Measurements from ENCODE around the gene TAAR5. TPM values are rescaled to one million over a fixed set of nuclear protein-coding genes. Genes with fewer than 3 reads are reported as not detected.
"Not testable (repeated sequence)": the region's sequence is repeated elsewhere in the genome, so short reads cannot be mapped to it uniquely, and the experiment has no call there.

TAAR5 gene
- total RNA-seq, 1 donor from 2014 or later, result not detected

GRCh38 chr6:132567566-132567965 is 22.0 kb downstream of the TAAR5 start:
- no peak for DNase-seq (ENCODE audit: extremely low spot score in 2 of 2)
- H3K4me1 ChIP-seq, result no peaks in the 10 kb centered on the region
- no peaks in the 10 kb centered on the region for H3K9me3 ChIP-seq
- H3K36me3 ChIP-seq, result no peaks in the 10 kb centered on the region
- no peak for TF ChIP-seq CTCF (IDR thresholded peaks at IDR 0.05)
- no peak for TF ChIP-seq POLR2A (IDR thresholded peaks at IDR 0.05)
- TF ChIP-seq POLR2AphosphoS5 (IDR thresholded peaks at IDR 0.05; ENCODE audit: insufficient read depth in 1 of 2, low read depth in 1 of 2), result no peak
- intact Hi-C loops (cut with DNase I), result no loop called here
- no peaks in the 10 kb centered on the region for H3K27me3 ChIP-seq
- no peak overlapping the region for H3K27ac ChIP-seq
- no peak overlapping the region for H3K4me3 ChIP-seq

- Histone ChIP-seq H3K27me3 (no peaks in the 10 kb centered on the region), H3K36me3 (no peaks in the 10 kb centered on the region), H3K4me1 (no peaks in the 10 kb centered on the region), H3K9me3 (no peaks in the 10 kb centered on the region), H3K4me3 (no peak overlapping the region), H3K27ac (no peak overlapping the region)
- DNase-seq (ENCODE audit: extremely low spot score in 2 of 2), result no peak
- intact Hi-C loops (cut with DNase I), result no loop called here
- TF ChIP-seq CTCF (IDR thresholded peaks at IDR 0.05) (no peak), POLR2A (IDR thresholded peaks at IDR 0.05) (no peak), POLR2AphosphoS5 (IDR thresholded peaks at IDR 0.05; ENCODE audit: insufficient read depth in 1 of 2, low read depth in 1 of 2) (no peak)
These were observed 23.1 kb downstream of the TAAR5 start for GRCh38 chr6:132566404-132566803.

- H3K27me3 ChIP-seq; H3K4me1 ChIP-seq; H3K27ac ChIP-seq; H3K4me3 ChIP-seq; H3K9me3 ChIP-seq; intact Hi-C loops (cut with DNase I); H3K36me3 ChIP-seq; DNase-seq (ENCODE audit: extremely low spot score in 2 of 2): not testable (repeated sequence)
These were observed 29.5 kb downstream of the TAAR5 start for GRCh38 chr6:132560087-132560486.

GRCh38 chr6:132552372-132552771 is 37.2 kb downstream of the TAAR5 start, which contains the start of gene TAAR8:
TSS of gene TAAR8 (plus strand) at chr6:132552672. CDS start at chr6:132552693, 21 bp downstream.
- Histone ChIP-seq H3K4me1 (no peaks in the 10 kb centered on the region), H3K4me3 (no peak within 1 kb of the TSS), H3K9me3 (no peaks in the 10 kb centered on the region), H3K36me3 (no peaks in the 10 kb centered on the region), H3K27ac (no peak within 1 kb of the TSS), H3K27me3 (no peaks in the 10 kb centered on the region)
- intact Hi-C loops (cut with DNase I), result no loop called here
- no peak for DNase-seq (ENCODE audit: extremely low spot score in 2 of 2)
- TF ChIP-seq POLR2AphosphoS5 (IDR thresholded peaks at IDR 0.05; ENCODE audit: insufficient read depth in 1 of 2, low read depth in 1 of 2) (no peak), POLR2A (IDR thresholded peaks at IDR 0.05) (no peak), CTCF (IDR thresholded peaks at IDR 0.05) (no peak)

- no peak for TF ChIP-seq CTCF (IDR thresholded peaks at IDR 0.05)
- TF ChIP-seq POLR2AphosphoS5 (IDR thresholded peaks at IDR 0.05; ENCODE audit: insufficient read depth in 1 of 2, low read depth in 1 of 2), result no peak
- TF ChIP-seq POLR2A (IDR thresholded peaks at IDR 0.05), result no peak
- Histone ChIP-seq H3K4me1 (no peaks in the 10 kb centered on the region), H3K36me3 (no peaks in the 10 kb centered on the region), H3K27ac (no peak overlapping the region), H3K27me3 (no peaks in the 10 kb centered on the region), H3K4me3 (no peak overlapping the region), H3K9me3 (no peaks in the 10 kb centered on the region)
- intact Hi-C loops (cut with DNase I), result no loop called here
- DNase-seq (ENCODE audit: extremely low spot score in 2 of 2), result no peak
These were observed 38.3 kb downstream of the TAAR5 start for GRCh38 chr6:132551214-132551613.
